Ishikawa (cell line): ENCODE data around the gene TMC3.

ENCODE experiments used
- EP300 ChIP-seq: IDR thresholded peaks from 2 replicates; pipeline ENCODE4 v1.6.1; 2012; ENCODE audit warnings: borderline replicate concordance
- RAD21 ChIP-seq: IDR thresholded peaks from 2 replicates; pipeline ENCODE4 v1.6.1; 2012; ENCODE audit warnings: low read depth
- TAF1 ChIP-seq: IDR thresholded peaks from 2 replicates; pipeline ENCODE4 v1.6.1; 2012; ENCODE audit warnings: low read depth, mild to moderate bottlenecking
- TF ChIP-seq, protein P1 (sequence below): IDR thresholded peaks from 2 replicates; pipeline ENCODE4 v1.6.1; 2012; ENCODE audit warnings: low read depth, mild to moderate bottlenecking
- TF ChIP-seq, protein P2 (sequence below): IDR thresholded peaks from 2 replicates; pipeline ENCODE4 v1.6.1; 2012

DNA sequence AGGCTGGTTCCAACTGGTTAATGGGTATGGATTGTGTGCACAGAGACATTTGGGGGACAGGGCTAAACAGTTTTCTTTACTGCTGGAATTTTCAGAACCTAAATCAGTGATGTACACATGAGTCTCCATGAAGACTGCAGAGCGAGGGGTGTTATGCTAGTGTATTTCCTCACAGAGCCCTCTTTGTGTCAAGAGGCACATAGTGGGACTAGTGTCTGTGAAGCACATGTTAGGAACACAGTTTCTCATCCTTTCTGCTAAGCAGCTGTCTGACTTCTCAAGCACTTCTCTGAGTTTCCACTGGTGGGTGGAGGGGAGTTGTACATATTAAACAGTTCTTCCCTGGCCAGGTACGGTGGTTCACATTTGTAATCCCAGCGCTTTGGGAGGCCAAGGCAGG lies 40.6 kb downstream of the TMC3 start:
- TF ChIP-seq RAD21: no peak
- TF ChIP-seq, protein P1, sequence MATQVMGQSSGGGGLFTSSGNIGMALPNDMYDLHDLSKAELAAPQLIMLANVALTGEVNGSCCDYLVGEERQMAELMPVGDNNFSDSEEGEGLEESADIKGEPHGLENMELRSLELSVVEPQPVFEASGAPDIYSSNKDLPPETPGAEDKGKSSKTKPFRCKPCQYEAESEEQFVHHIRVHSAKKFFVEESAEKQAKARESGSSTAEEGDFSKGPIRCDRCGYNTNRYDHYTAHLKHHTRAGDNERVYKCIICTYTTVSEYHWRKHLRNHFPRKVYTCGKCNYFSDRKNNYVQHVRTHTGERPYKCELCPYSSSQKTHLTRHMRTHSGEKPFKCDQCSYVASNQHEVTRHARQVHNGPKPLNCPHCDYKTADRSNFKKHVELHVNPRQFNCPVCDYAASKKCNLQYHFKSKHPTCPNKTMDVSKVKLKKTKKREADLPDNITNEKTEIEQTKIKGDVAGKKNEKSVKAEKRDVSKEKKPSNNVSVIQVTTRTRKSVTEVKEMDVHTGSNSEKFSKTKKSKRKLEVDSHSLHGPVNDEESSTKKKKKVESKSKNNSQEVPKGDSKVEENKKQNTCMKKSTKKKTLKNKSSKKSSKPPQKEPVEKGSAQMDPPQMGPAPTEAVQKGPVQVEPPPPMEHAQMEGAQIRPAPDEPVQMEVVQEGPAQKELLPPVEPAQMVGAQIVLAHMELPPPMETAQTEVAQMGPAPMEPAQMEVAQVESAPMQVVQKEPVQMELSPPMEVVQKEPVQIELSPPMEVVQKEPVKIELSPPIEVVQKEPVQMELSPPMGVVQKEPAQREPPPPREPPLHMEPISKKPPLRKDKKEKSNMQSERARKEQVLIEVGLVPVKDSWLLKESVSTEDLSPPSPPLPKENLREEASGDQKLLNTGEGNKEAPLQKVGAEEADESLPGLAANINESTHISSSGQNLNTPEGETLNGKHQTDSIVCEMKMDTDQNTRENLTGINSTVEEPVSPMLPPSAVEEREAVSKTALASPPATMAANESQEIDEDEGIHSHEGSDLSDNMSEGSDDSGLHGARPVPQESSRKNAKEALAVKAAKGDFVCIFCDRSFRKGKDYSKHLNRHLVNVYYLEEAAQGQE: no peak
- no peak for TF ChIP-seq EP300
- TF ChIP-seq, protein P2, sequence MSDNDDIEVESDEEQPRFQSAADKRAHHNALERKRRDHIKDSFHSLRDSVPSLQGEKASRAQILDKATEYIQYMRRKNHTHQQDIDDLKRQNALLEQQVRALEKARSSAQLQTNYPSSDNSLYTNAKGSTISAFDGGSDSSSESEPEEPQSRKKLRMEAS: no peak
- TF ChIP-seq TAF1: no peak
